ENCODE data around the gene CARNS1. TPM values are rescaled to one million over a fixed set of nuclear protein-coding genes. Genes with fewer than 3 reads are reported as not detected.
A peak's percentile ranks its signal among the peaks of the same experiment; 100 is the strongest.

CARNS1 gene
- total and polyA plus RNA-seq, 10 of the 15 experiments (the other 5 are each of a cell fraction or from before 2014, with no cell fraction given) = 0.02 to 0.14 (median 0.10) TPM; not detected in 3

- Histone ChIP-seq H3K9ac (ENCODE audit: control insufficient read depth, insufficient read depth, low read length) (peak overlapping the region; percentile 95), H4K20me1 (ENCODE audit: control insufficient read depth, insufficient read depth) (no peaks in the 10 kb centered on the region; the same call in 1 of the 2 replicates), H3K4me1 (ENCODE audit: control insufficient read depth, insufficient read depth, low read length) (peaks cover 38% of the 10 kb centered on the region), H3K36me3 (ENCODE audit: control insufficient read depth in 2 of 2, insufficient read depth in 2 of 2, low read length in 1 of 2) (peaks cover 22 to 24% of the 10 kb centered on the region in 2 experiments), H3K9me3 (replicated peaks; ENCODE audit: control insufficient read depth, insufficient read depth, low read length) (no peaks in the 10 kb centered on the region; the same call in 2 of the 3 replicates), H3K27me3 (replicated peaks in 1 of 2; ENCODE audit: control insufficient read depth in 2 of 2, insufficient read depth in 2 of 2, low read length in 1 of 2) (no peaks in the 10 kb centered on the region), H3K4me2 (ENCODE audit: control insufficient read depth, insufficient read depth) (peak overlapping the region; percentile 98), H3K27ac (ENCODE audit: control insufficient read depth, insufficient read depth) (peak overlapping the region; percentile 94), H2AFZ (ENCODE audit: control insufficient read depth, low read depth, low read length) (no peak overlapping the region), H3K79me2 (ENCODE audit: control insufficient read depth, insufficient read depth, low read length) (peaks cover 56% of the 10 kb centered on the region), H3K4me3 (peak overlapping the region; percentile 80)
- no peak for TF ChIP-seq MEF2B (IDR thresholded peaks at IDR 0.05; ENCODE audit: partially characterized antibody, poor library complexity, severe bottlenecking)
- TF ChIP-seq EGR1 (IDR thresholded peaks at IDR 0.05; ENCODE audit: borderline replicate concordance in 1 of 2, low read depth in 2 of 2, low read length in 2 of 2) = no peak
- no peak for TF ChIP-seq MTA3 (IDR thresholded peaks at IDR 0.05; ENCODE audit: borderline replicate concordance, low read length)
- TF ChIP-seq USF1 (IDR thresholded peaks at IDR 0.05; ENCODE audit: borderline replicate concordance, extremely low read length, insufficient read depth, low read depth, low read length) = no peak
- peak; percentile 43; the same call in 1 of the 2 replicates for TF ChIP-seq POLR2AphosphoS2 (IDR thresholded peaks at IDR 0.05; ENCODE audit: low read depth, low read length)
- no peak for TF ChIP-seq ATF2 (IDR thresholded peaks at IDR 0.05; ENCODE audit: low read length)
- TF ChIP-seq DPF2 (IDR thresholded peaks at IDR 0.05) = no peak
- TF ChIP-seq POLR2A (IDR thresholded peaks at IDR 0.05; ENCODE audit: low read depth, low read length) = peak; percentile 53; the same call in 1 of the 2 replicates
- intact Hi-C loops (cut with micrococcal nuclease; ENCODE audit: unreplicated experiment) (loop anchor here (2.0 to 5.0 kb wide), 2 partner anchors 37 to 68 kb away; partner anchors contain the start of genes PTPRCAP and TMEM134), in situ Hi-C loops (cut with MboI) (no loop called here)
- 19% methylated on average over 23 of the region's 23 CpGs for WGBS (ENCODE audit: insufficient coverage, insufficient replicate concordance, low lambda C conversion rate, missing lambda C conversion rate)
- SMC1A ChIA-PET (ENCODE audit: uncharacterized antibody, unreplicated experiment) = interaction anchor here (0.8 to 5.7 kb wide), 13 partner anchors 8 to 70 kb away, joined by 3 to 46 read pairs (median 6); partner anchors contain the start of genes PTPRCAP, RAD9A, RPS6KB2 and TMEM134
- POLR2A ChIA-PET = interaction anchor here (1.0 to 7.3 kb wide), 14 partner anchors 8 to 160 kb away, joined by 3 to 112 read pairs (median 28); partner anchors contain the start of genes AIP, POLD4, PTPRCAP and RAD9A
- no TSS peak for BruUV-seq (replicated peaks)
- no peak for ATAC-seq
- CTCF ChIA-PET = interaction anchor here (1.0 to 5.0 kb wide), 17 partner anchors 11 to 162 kb away, joined by 3 to 53 read pairs (median 9); partner anchors contain the start of genes AIP, CDK2AP2, PITPNM1 and PTPRCAP
- no peak for DNase-seq (ENCODE audit: low read depth, low spot score)
- RAD21 ChIA-PET (ENCODE audit: unreplicated experiment) = interaction anchor here (1.0 to 6.4 kb wide), 20 partner anchors 8 to 248 kb away, joined by 3 to 112 read pairs (median 10); partner anchors contain the start of genes AIP, PITPNM1, POLD4 and PTPRCAP
- no peak for FAIRE-seq
Measured at GRCh38 chr11:67400251-67400941, 15.1 kb upstream of the CARNS1 start.
